Memory B cell (primary cell): ENCODE results near the gene JDP2.

Source experiments
- ATAC-seq: fragments of 150-1000 bp; cut with Tn5 transposase; 2 replicates; pipeline ENCODE4 v1.10.0; 2021; ENCODE audit warnings: low read depth, mild to moderate bottlenecking, moderate library complexity
- DNase-seq, 2 donors: peaks; one replicate each; pipeline ENCODE4 v3.0.0; 2022; ENCODE audit warnings: low spot score in 2 of 2
- H3K27ac Mint-ChIP-seq: one replicate; pipeline ENCODE4 v1.8.0; 2022; ENCODE audit warnings: mild to moderate bottlenecking, moderate library complexity, mixed read lengths
- H3K27me3 Mint-ChIP-seq: one replicate; pipeline ENCODE4 v1.8.0; 2022; ENCODE audit warnings: mixed read lengths
- H3K36me3 Mint-ChIP-seq: one replicate; pipeline ENCODE4 v1.8.0; 2022; ENCODE audit warnings: mild to moderate bottlenecking, mixed read lengths
- H3K4me1 Mint-ChIP-seq: one replicate; pipeline ENCODE4 v1.8.0; 2022; ENCODE audit warnings: mixed read lengths
- H3K4me3 Mint-ChIP-seq: one replicate; pipeline ENCODE4 v1.8.0; 2022; ENCODE audit warnings: mild to moderate bottlenecking, moderate library complexity, mixed read lengths
- H3K9me3 Mint-ChIP-seq: one replicate; pipeline ENCODE4 v1.8.0; 2022; ENCODE audit warnings: mixed read lengths

JDP2 gene

DNA sequence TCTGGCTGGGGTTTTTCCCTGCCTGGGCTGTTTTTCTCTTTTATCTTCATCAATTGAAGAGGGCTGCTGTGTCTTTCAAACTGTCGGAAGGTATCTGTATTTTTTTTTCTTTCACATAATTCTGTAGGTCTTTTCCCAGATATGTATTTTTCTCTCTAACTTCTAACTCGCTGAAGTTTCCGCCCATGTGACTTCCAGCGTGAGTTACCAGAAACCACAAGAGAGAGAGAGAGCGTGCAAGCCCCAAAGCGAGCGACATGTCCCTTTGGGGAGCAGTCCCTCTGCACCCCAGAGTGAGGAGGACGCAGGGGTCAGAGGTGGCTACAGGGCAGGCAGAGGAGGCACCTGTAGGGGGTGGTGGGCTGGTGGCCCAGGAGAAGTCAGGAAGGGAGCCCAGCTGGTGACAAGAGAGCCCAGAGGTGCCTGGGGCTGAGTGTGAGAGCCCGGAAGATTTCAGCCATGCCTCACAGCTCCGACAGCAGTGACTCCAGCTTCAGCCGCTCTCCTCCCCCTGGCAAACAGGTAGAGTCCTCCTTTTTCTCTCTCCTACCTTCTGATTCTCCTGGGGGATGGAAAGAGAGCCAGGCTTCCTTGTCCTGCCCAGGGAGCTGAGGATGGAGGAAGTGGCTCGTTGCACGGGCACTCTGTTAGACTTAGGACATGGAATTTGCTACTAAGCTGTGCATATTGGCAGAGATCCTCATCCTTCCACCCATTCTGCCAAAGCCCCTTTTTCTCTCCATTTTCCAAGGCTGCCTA, 94.6 kb downstream of the JDP2 start, which contains the start of gene BATF:
Gene BATF (plus strand): TSS at position 246 of the 759 bp plus-strand sequence. CDS start 214 bp downstream, at position 460.
- Mint-ChIP-seq H3K36me3 (peaks cover 9% of the 10 kb centered on the region), H3K4me3 (peak within 1 kb of the TSS; percentile 100), H3K27me3 (no peaks in the 10 kb centered on the region), H3K9me3 (no peaks in the 10 kb centered on the region), H3K27ac (peak within 1 kb of the TSS; percentile 93), H3K4me1 (peaks cover 48% of the 10 kb centered on the region)
- peak; percentile 78 for ATAC-seq
- DNase-seq, result peak; percentile 47 to 70

DNA sequence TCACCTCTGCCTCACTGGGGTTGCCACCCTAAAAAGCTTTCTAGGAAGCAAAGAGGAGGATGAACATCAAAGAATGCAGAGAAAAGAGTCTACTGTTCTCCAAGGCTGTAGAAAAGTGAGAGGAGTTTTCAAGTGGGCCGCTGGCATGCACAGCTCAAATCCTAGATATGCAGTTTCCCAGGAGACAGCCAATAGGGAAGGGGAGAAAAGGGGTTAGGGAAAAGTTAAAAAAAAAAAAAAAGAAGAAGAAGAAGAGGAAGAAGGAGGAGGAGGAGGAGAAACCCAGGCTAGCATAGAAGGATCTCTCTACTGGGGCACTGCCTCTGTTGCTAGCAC, 95.1 kb downstream of the JDP2 start:
- Mint-ChIP-seq H3K27me3 (no peaks in the 10 kb centered on the region), H3K4me1 (peaks cover 53% of the 10 kb centered on the region), H3K4me3 (peak overlapping the region; percentile 100), H3K36me3 (peaks cover 15% of the 10 kb centered on the region), H3K9me3 (no peaks in the 10 kb centered on the region), H3K27ac (peak overlapping the region; percentile 93)
- DNase-seq (no peak), ATAC-seq (no peak)
